Mucosa of descending colon (tissue), 3 donors: ENCODE measurements around the gene FOXR2. TPM values are rescaled to one million over a fixed set of nuclear protein-coding genes. Genes with fewer than 3 reads are reported as not detected.

Experiments
- ATAC-seq: fragments of 200-7000 bp; cut with Tn5 transposase; one replicate; pipeline ENCODE4 v1.9.1; 2020; ENCODE audit warnings: mild to moderate bottlenecking, moderate library complexity
- DNase-seq, 3 donors: peaks; one replicate each; pipeline ENCODE4 v3.0.0-alpha.2; 2020
- H3K36me3 ChIP-seq: fragments of 200-600 bp; one replicate; pipeline ENCODE4 v1.8.0; 2021; ENCODE audit warnings: low read depth, mild to moderate bottlenecking
- H3K4me1 ChIP-seq: fragments of 200-600 bp; one replicate; pipeline ENCODE4 v1.8.0; 2021; ENCODE audit warnings: low read depth, mild to moderate bottlenecking
- H3K4me3 ChIP-seq: fragments of 200-600 bp; one replicate; pipeline ENCODE4 v1.8.0; 2021; ENCODE audit warnings: mild to moderate bottlenecking
- H3K9me3 ChIP-seq: fragments of 200-600 bp; one replicate; pipeline ENCODE4 v1.8.0; 2021; ENCODE audit warnings: mild to moderate bottlenecking
- CTCF ChIP-seq: fragments of 200-600 bp; IDR thresholded peaks from one replicate; pipeline ENCODE4 v1.8.0; 2022; ENCODE audit warnings: antibody characterized with exemption, mild to moderate bottlenecking
- intact Hi-C, 2 donors: fragments of 100-400 bp; cut with DNase I in 1 of 2; cut with micrococcal nuclease in 1 of 2; formaldehyde crosslinking; loops; one replicate each; pipeline versions ENCODE4 v1.11.0 to v1.11.1; 2022; cut with DNase I, micrococcal nuclease
- total RNA-seq, 3 donors: library from RNA; stranded (reverse); fragmentation: NEBNext Ultra II Directional in 2 of 3; extraction: Animal tissue kit (Norgen Biotek cat#: 25700) in 2 of 3; gene quantifications; one replicate each; pipeline versions ENCODE4 v1.2.1 to v1.2.4, GENCODE V29; 2021 to 2023
- donor health status: DM: no; HTN: no; CAD: no; lungs with moderate emphysema.
- donor health status: DM: no; HTN: no; CAD: no.
- donor health status: DM: no; HTN: yes; CAD: no.

Gene FOXR2
- total RNA-seq, 3 donors from 2014 or later, result not detected

- intact Hi-C loops, result no loop called here
- Histone ChIP-seq H3K9me3 (no peaks in the 10 kb centered on the region), H3K4me1 (no peaks in the 10 kb centered on the region), H3K36me3 (no peaks in the 10 kb centered on the region), H3K4me3 (no peak overlapping the region)
- ATAC-seq (no peak), DNase-seq (no peak)
- no peak for TF ChIP-seq CTCF
Observed at GRCh38 chrX:55619547-55619946, 3.7 kb upstream of the FOXR2 start.

GRCh38 chrX:55624403-55624802 lies 1.2 kb downstream of the FOXR2 start:
- no peaks in the 10 kb centered on the region for H3K9me3 ChIP-seq
- no peak for ATAC-seq
- TF ChIP-seq CTCF, result no peak

GRCh38 chrX:55636109-55636508 lies 12.9 kb downstream of the FOXR2 start:
- intact Hi-C loops, result no loop called here
- H3K36me3 ChIP-seq, result no peaks in the 10 kb centered on the region
- ATAC-seq (no peak), DNase-seq (no peak)
- TF ChIP-seq CTCF, result no peak
- no peaks in the 10 kb centered on the region for H3K4me1 ChIP-seq
- H3K4me3 ChIP-seq, result no peak overlapping the region
- H3K9me3 ChIP-seq, result no peaks in the 10 kb centered on the region

More at GRCh38 chrX:55624403-55624802, 1.2 kb downstream of the FOXR2 start:
- DNase-seq, result no peak
- Histone ChIP-seq H3K4me1 (no peaks in the 10 kb centered on the region), H3K4me3 (no peak overlapping the region), H3K36me3 (no peaks in the 10 kb centered on the region)
- intact Hi-C loops, result no loop called here

- TF ChIP-seq CTCF, result no peak
- Histone ChIP-seq H3K4me1 (no peaks in the 10 kb centered on the region), H3K9me3 (no peaks in the 10 kb centered on the region), H3K36me3 (no peaks in the 10 kb centered on the region), H3K4me3 (no peak overlapping the region)
- intact Hi-C loops, result no loop called here
- ATAC-seq (no peak), DNase-seq (no peak)
Observed at GRCh38 chrX:55638933-55639332, 15.7 kb downstream of the FOXR2 start.

- no peak overlapping the region for H3K4me3 ChIP-seq
- no peaks in the 10 kb centered on the region for H3K9me3 ChIP-seq
- H3K4me1 ChIP-seq, result no peaks in the 10 kb centered on the region
- no peak for ATAC-seq
- no peak for DNase-seq
- TF ChIP-seq CTCF, result no peak
- intact Hi-C loops, result no loop called here
- no peaks in the 10 kb centered on the region for H3K36me3 ChIP-seq
Observed at GRCh38 chrX:55640854-55641253, 17.7 kb downstream of the FOXR2 start.

- Histone ChIP-seq H3K4me3 (no peak overlapping the region), H3K4me1 (no peaks in the 10 kb centered on the region), H3K9me3 (no peaks in the 10 kb centered on the region), H3K36me3 (no peaks in the 10 kb centered on the region)
- DNase-seq (no peak), ATAC-seq (no peak)
- no peak for TF ChIP-seq CTCF
- intact Hi-C loops, result no loop called here
Observed at GRCh38 chrX:55648434-55648833, 25.2 kb downstream of the FOXR2 start.
